ENCODE data around the gene VPS51. TPM values are rescaled to one million over a fixed set of nuclear protein-coding genes. Genes with fewer than 3 reads are reported as not detected.

VPS51 gene
- total RNA-seq, 1 donor from 2014 or later: 94.9 TPM

GRCh38 chr11:65134240-65134951 is 38.4 kb downstream of the VPS51 start, which contains the start of gene SYVN1:
Gene SYVN1, minus strand, starts transcription at chr11:65134519. Its CDS starts 918 bp downstream, at chr11:65133601.
- Histone ChIP-seq H3K4me3 (peak within 1 kb of the TSS; percentile 98), H3K27me3 (ENCODE audit: low read depth) (no peaks in the 10 kb centered on the region), H3K36me3 (peaks cover 37% of the 10 kb centered on the region), H3K9me3 (no peaks in the 10 kb centered on the region), H3K4me1 (peaks cover 29% of the 10 kb centered on the region), H3K27ac (peak within 1 kb of the TSS; percentile 99)
- no peak for TF ChIP-seq CTCF (IDR thresholded peaks at IDR 0.05)
- peak; percentile 93 for DNase-seq
- intact Hi-C loops (cut with DNase I): no loop called here
- peak; percentile 93 to 94 for ATAC-seq

GRCh38 chr11:65134952-65135632 is 39.1 kb downstream of the VPS51 start:
- Histone ChIP-seq H3K36me3 (peaks cover 30% of the 10 kb centered on the region), H3K27me3 (ENCODE audit: low read depth) (no peaks in the 10 kb centered on the region), H3K27ac (peak overlapping the region; percentile 99), H3K9me3 (no peaks in the 10 kb centered on the region), H3K4me3 (peak overlapping the region; percentile 98), H3K4me1 (peaks cover 29% of the 10 kb centered on the region)
- intact Hi-C loops (cut with DNase I): no loop called here
- ATAC-seq: peak; percentile 93 to 94
- TF ChIP-seq CTCF (IDR thresholded peaks at IDR 0.05): no peak
- peak; percentile 93 for DNase-seq

GRCh38 chr11:65135633-65136145 is 39.7 kb downstream of the VPS51 start:
- Histone ChIP-seq H3K4me3 (peak overlapping the region; percentile 98), H3K27me3 (ENCODE audit: low read depth) (no peaks in the 10 kb centered on the region), H3K27ac (peak overlapping the region; percentile 99), H3K9me3 (no peaks in the 10 kb centered on the region), H3K4me1 (peaks cover 29% of the 10 kb centered on the region), H3K36me3 (peaks cover 24% of the 10 kb centered on the region)
- no peak for TF ChIP-seq CTCF (IDR thresholded peaks at IDR 0.05)
- DNase-seq (no peak), ATAC-seq (no peak)
- intact Hi-C loops (cut with DNase I): no loop called here

- Histone ChIP-seq H3K9me3 (no peaks in the 10 kb centered on the region), H3K27ac (no peak overlapping the region), H3K36me3 (peaks cover 15% of the 10 kb centered on the region), H3K27me3 (ENCODE audit: low read depth) (no peaks in the 10 kb centered on the region), H3K4me3 (no peak overlapping the region), H3K4me1 (peaks cover 29% of the 10 kb centered on the region)
- ATAC-seq (no peak), DNase-seq (no peak)
- no peak for TF ChIP-seq CTCF (IDR thresholded peaks at IDR 0.05)
- intact Hi-C loops (cut with DNase I): no loop called here
Observed at GRCh38 chr11:65136515-65137096, 40.6 kb downstream of the VPS51 start.

GRCh38 chr11:65141896-65142494 is 46.0 kb downstream of the VPS51 start:
- DNase-seq (no peak), ATAC-seq (no peak)
- H3K27me3 ChIP-seq (ENCODE audit: low read depth): no peaks in the 10 kb centered on the region
- H3K36me3 ChIP-seq: no peaks in the 10 kb centered on the region
- no peak overlapping the region for H3K27ac ChIP-seq
- no peaks in the 10 kb centered on the region for H3K9me3 ChIP-seq
- no peak overlapping the region for H3K4me3 ChIP-seq
- TF ChIP-seq CTCF (IDR thresholded peaks at IDR 0.05): no peak
- H3K4me1 ChIP-seq: no peaks in the 10 kb centered on the region
- intact Hi-C loops (cut with DNase I): no loop called here

Data from lower lobe of right lung (tissue), 2 donors.